Right atrium auricular region (tissue), 2 donors: ENCODE results near the gene CUEDC1. TPM values are rescaled to one million over a fixed set of nuclear protein-coding genes. Genes with fewer than 3 reads are reported as not detected.
A peak's percentile ranks its signal among the peaks of the same experiment; 100 is the strongest.

ENCODE experiments used
- DNase-seq: peaks from one replicate; pipeline ENCODE4 v3.0.0-alpha.2; 2019; ENCODE audit warnings: low spot score
- H3K27ac ChIP-seq, 2 donors: fragments of 200-600 bp; sonication (generic); 1 replicate in 1 of 2; 2 replicates in 1 of 2; pipeline ENCODE4 v1.5.1; 2016 to 2019
- H3K27me3 ChIP-seq, 2 donors: fragments of 200-600 bp; sonication (generic); one replicate each; pipeline versions ENCODE4 v1.5.1 to v1.6.0; 2017 to 2019
- H3K36me3 ChIP-seq: fragments of 200-600 bp; sonication (generic); one replicate; pipeline ENCODE4 v1.5.1; 2016
- H3K4me1 ChIP-seq, 2 donors: fragments of 200-600 bp; sonication (generic); one replicate each; pipeline versions ENCODE4 v1.5.1 to v1.6.0; 2017 to 2019
- H3K4me3 ChIP-seq, 2 donors: fragments of 200-600 bp; sonication (generic); 1 replicate in 1 of 2; 2 replicates in 1 of 2; pipeline ENCODE4 v1.5.1; 2017 to 2019; ENCODE audit warnings: mild to moderate bottlenecking in 1 of 2, moderate library complexity in 1 of 2
- H3K9me3 ChIP-seq, 2 donors: fragments of 200-600 bp; sonication (generic); one replicate each; pipeline ENCODE4 v1.5.1; 2019
- total RNA-seq, 2 donors: library from RNA; depleted of rRNA; stranded (reverse); fragments of >200 nt; gene quantifications; one replicate each; pipeline ENCODE4 v1.1.0, GENCODE V29; 2016
- TF ChIP-seq, protein P1 (sequence below), 2 donors: fragments of 200-600 bp; sonication (generic); IDR thresholded peaks; one replicate each; pipeline ENCODE4 v1.5.1; 2019; ENCODE audit warnings: antibody characterized with exemption in 2 of 2

The CUEDC1 gene
- total RNA-seq, 2 donors from 2014 or later, result 32.5 to 33.3 TPM

DNA sequence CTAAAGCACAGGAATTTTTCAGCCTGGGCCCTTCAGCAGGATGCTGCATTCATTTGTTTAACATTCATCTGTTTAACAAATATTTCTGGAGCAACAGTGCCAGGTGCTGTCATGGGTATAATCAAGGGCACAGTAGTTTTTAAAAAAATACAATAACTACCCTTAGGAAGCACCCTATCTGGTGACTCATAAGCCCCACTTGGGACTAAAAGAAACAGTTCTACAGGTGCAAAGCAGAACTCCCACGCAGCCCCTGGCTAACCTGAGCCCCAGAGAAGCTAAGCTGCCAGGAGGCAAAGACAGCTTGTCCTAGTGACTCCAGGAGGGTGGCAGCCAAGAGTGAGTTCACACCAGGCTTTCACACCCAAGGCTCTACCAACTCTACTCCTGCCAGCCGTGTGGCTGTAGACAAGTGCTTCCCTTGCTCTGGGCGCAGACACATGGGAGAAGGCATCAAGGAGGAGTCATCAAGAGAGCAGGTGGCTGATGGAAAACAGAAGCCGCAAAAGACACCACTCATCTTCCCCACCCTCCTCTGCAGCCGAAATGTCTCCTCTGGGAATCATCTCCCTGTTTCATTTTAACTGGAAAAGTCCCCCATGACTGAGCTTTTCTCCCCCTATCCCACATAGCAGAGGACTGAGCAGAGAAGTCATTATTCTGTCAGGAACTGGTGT, 14.4 kb downstream of the CUEDC1 start:
- peaks cover 0 to 94% of the 10 kb centered on the region in 2 donors for H3K4me1 ChIP-seq

DNA sequence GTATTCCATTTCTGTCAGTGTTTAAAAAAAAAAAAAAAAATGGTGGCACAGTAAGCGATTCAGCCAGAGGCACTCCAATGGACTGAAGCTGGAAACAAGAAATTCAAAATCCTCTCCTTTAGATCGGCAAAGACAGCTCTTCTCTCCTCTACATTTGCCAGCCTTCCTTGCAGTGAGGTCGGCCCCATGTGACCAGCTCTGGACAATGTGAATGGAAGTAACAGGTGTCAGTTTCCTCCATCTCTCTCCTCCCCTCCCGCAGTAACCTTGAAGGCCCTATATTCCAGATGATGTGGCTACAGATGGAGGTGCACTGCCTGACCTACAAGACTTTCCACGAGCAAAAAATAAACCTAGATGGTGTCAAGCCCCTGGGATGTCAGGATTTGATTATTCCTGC, 15.0 kb downstream of the CUEDC1 start:
- TF ChIP-seq, protein P1, sequence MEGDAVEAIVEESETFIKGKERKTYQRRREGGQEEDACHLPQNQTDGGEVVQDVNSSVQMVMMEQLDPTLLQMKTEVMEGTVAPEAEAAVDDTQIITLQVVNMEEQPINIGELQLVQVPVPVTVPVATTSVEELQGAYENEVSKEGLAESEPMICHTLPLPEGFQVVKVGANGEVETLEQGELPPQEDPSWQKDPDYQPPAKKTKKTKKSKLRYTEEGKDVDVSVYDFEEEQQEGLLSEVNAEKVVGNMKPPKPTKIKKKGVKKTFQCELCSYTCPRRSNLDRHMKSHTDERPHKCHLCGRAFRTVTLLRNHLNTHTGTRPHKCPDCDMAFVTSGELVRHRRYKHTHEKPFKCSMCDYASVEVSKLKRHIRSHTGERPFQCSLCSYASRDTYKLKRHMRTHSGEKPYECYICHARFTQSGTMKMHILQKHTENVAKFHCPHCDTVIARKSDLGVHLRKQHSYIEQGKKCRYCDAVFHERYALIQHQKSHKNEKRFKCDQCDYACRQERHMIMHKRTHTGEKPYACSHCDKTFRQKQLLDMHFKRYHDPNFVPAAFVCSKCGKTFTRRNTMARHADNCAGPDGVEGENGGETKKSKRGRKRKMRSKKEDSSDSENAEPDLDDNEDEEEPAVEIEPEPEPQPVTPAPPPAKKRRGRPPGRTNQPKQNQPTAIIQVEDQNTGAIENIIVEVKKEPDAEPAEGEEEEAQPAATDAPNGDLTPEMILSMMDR (IDR thresholded peaks at IDR 0.05), result no peak
- Histone ChIP-seq H3K9me3 (no peaks in the 10 kb centered on the region), H3K4me1 (peaks cover 0 to 94% of the 10 kb centered on the region in 2 donors), H3K27ac (peak overlapping the region; percentile 66 to 78), H3K27me3 (no peaks in the 10 kb centered on the region), H3K4me3 (no peak overlapping the region), H3K36me3 (no peaks in the 10 kb centered on the region)
- no peak for DNase-seq

More for the DNA sequence above, 14.4 kb downstream of the CUEDC1 start:
- Histone ChIP-seq H3K27ac (peak overlapping the region; percentile 66 to 78), H3K36me3 (no peaks in the 10 kb centered on the region), H3K4me3 (no peak overlapping the region), H3K9me3 (no peaks in the 10 kb centered on the region), H3K27me3 (no peaks in the 10 kb centered on the region)
- no peak for DNase-seq
- TF ChIP-seq, protein P1 (IDR thresholded peaks at IDR 0.05), result no peak

DNA sequence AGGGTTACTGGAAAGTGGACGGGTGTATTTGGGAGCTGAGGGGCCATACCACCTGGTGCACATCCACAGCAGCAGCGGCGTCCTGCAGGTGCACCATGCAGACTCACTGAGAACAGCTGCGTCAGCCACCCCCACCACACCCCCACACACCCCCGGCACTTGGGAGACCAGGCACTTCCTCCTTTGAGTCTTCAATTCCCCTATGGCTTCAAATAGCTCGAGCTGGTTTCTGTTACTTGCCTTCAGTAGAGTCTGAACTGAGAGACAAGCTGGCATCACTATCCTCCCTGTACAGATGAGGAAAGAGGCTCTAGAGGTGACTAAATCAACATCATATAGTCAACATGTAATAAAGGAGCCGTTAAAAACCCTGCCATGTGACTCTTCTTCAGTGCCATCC, 15.4 kb downstream of the CUEDC1 start:
- H3K4me3 ChIP-seq, result no peak overlapping the region
- no peaks in the 10 kb centered on the region for H3K9me3 ChIP-seq
- H3K27me3 ChIP-seq, result no peaks in the 10 kb centered on the region
- H3K36me3 ChIP-seq, result no peaks in the 10 kb centered on the region
- no peak for DNase-seq
- peak overlapping the region; percentile 66 to 78 for H3K27ac ChIP-seq
- H3K4me1 ChIP-seq, result peaks cover 0 to 97% of the 10 kb centered on the region in 2 donors
- TF ChIP-seq, protein P1 (IDR thresholded peaks at IDR 0.05), result no peak

DNA sequence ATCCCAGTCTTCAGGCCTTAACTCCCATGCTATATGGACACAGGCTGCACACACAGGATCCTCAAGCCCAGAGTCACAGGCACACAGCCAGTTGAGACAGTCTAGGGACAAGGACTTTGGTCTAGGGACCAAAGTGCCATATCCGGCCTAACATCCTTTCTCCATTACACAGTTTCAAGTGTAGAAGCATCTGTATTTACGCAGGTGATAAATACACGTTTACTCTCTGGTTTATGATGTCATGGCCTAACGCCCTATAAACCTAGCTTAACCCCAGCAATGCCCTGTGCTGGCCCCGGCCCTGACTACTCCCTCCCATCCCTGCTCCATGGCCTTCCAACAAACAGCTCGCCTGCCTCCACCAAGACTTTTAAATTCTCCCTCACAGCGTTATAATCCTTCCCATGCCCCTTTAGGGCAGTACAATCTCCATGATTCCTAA, 17.1 kb downstream of the CUEDC1 start:
- DNase-seq, result no peak
- Histone ChIP-seq H3K4me1 (peaks cover 0 to 98% of the 10 kb centered on the region in 2 donors), H3K27me3 (no peaks in the 10 kb centered on the region), H3K4me3 (no peak overlapping the region), H3K9me3 (no peaks in the 10 kb centered on the region), H3K27ac (peak overlapping the region; percentile 89 to 97), H3K36me3 (no peaks in the 10 kb centered on the region)
- TF ChIP-seq, protein P1 (IDR thresholded peaks at IDR 0.05), result no peak

DNA sequence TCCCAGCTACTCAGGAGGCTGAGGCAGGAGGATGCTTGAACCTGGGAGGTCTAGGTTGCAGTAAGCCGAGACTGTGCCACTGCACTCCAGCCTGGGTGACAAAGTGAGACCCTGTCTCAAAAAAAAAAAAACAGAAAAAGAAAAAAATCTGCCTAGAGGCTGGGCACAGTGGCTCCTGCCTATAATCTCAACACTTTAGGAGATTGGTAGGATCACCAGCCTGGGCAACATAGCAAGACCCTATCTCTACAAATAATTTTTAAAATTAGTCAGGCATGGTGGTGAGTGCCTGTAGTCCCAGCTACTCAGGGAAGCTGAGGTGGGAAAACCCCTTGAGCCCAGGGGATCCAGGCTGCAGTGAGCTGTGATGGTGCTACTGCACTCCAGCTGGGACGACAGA, 17.7 kb downstream of the CUEDC1 start:
- H3K9me3 ChIP-seq, result no peaks in the 10 kb centered on the region
- H3K27ac ChIP-seq, result peak overlapping the region; percentile 89 to 97
- H3K27me3 ChIP-seq, result no peaks in the 10 kb centered on the region
- DNase-seq, result no peak
- no peak overlapping the region for H3K4me3 ChIP-seq
- H3K36me3 ChIP-seq, result no peaks in the 10 kb centered on the region
- TF ChIP-seq, protein P1 (IDR thresholded peaks at IDR 0.05), result no peak
- peaks cover 0 to 96% of the 10 kb centered on the region in 2 donors for H3K4me1 ChIP-seq
